ENCODE results near the gene HP1BP3.

DNA sequence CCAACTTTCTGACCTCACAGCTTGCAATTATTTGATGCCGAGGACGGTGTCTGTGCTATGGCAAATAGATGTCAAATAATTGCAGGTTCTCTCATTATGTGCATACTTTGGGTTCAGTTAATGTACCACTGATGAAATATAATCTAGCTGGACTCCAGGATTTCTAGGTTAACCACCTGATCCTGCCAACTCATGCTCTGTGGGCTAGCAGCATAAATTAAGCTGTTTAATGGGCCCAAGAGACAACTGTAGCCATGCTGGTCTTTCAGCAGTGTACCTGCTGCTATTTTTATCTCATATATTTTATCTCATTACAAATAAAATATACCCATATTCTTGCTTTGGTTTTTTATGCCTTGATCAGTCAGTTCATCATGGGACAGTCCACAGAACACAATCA is 43.3 kb upstream of the HP1BP3 start:
- TF ChIP-seq CTCF (IDR thresholded peaks at IDR 0.05; ENCODE audit: low read depth, low read length) (no peak), EZH2phosphoT487 (IDR thresholded peaks at IDR 0.05; ENCODE audit: low read depth) (no peak)
